Suprapubic skin (tissue), 4 donors: ENCODE measurements around the gene HECTD1.

Source experiments
- EP300 ChIP-seq: sonication (generic); formaldehyde crosslinking; IDR thresholded peaks from one replicate; pipeline ENCODE4 v1.6.1; 2017; ENCODE audit warnings: antibody characterized with exemption
- POLR2A ChIP-seq, 2 donors: fragments of 450-650 bp; IDR thresholded peaks; one replicate each; pipeline ENCODE4 v1.6.1; 2017; ENCODE audit warnings: antibody characterized with exemption in 2 of 2, mild to moderate bottlenecking in 2 of 2, moderate library complexity in 2 of 2
- POLR2AphosphoS5 ChIP-seq, 3 donors: sonication (generic); formaldehyde crosslinking; IDR thresholded peaks; one replicate each; pipeline ENCODE4 v1.6.1; 2017; ENCODE audit warnings: antibody characterized with exemption in 3 of 3
- TF ChIP-seq, protein P1 (sequence below), 2 donors: fragments of 200-600 bp in 1 of 2; fragments of 450-650 bp in 1 of 2; sonication (generic) in 1 of 2; IDR thresholded peaks; one replicate each; pipeline ENCODE4 v1.5.1; 2016 to 2019; ENCODE audit warnings: antibody characterized with exemption in 2 of 2, mild to moderate bottlenecking in 1 of 2, moderate library complexity in 1 of 2

DNA sequence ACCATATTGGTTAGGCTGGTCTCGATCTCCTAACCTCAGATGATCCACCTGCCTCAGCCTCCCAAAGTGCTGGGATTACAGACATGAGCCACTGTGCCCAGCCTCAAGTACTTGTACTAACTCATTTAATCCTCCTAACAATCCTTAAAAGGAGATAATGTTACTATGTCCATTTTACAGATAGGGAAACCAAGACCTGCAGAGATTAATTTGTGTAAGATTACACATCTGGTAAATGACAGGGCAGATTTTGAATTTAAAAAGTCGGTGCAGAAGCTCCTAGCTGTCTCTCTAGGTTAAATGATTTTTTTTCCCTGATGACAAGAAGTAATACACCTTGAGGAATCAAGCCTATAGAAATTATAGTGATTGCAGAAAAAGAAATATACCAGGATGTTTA is 13.7 kb upstream of the HECTD1 start:
- TF ChIP-seq, protein P1, sequence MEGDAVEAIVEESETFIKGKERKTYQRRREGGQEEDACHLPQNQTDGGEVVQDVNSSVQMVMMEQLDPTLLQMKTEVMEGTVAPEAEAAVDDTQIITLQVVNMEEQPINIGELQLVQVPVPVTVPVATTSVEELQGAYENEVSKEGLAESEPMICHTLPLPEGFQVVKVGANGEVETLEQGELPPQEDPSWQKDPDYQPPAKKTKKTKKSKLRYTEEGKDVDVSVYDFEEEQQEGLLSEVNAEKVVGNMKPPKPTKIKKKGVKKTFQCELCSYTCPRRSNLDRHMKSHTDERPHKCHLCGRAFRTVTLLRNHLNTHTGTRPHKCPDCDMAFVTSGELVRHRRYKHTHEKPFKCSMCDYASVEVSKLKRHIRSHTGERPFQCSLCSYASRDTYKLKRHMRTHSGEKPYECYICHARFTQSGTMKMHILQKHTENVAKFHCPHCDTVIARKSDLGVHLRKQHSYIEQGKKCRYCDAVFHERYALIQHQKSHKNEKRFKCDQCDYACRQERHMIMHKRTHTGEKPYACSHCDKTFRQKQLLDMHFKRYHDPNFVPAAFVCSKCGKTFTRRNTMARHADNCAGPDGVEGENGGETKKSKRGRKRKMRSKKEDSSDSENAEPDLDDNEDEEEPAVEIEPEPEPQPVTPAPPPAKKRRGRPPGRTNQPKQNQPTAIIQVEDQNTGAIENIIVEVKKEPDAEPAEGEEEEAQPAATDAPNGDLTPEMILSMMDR (IDR thresholded peaks at IDR 0.05) = no peak
- no peak for TF ChIP-seq POLR2AphosphoS5 (IDR thresholded peaks at IDR 0.05)
- TF ChIP-seq EP300 = no peak
- TF ChIP-seq POLR2A (IDR thresholded peaks at IDR 0.05) = no peak
